ENCODE measurements around the gene PFN3.

PFN3 gene

DNA sequence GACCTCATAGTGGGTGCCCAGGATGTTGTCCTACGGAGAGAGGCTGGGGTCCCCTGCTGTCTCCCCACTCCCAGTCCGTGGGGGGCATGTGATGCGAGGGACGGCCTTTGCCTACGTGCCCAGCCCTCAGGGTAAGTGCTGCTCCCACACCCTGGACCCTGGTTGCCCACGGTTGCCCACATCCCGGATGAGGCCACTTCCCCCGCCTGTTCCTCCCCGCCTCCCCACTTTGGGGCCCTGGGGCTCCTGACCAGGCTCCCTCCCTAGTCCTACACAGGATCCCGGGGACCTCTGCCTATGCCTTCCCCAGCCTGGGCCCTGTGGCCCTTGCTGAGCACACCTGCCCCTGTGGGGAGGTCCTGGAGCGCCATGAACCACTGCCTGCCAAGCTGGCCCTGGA, 14.7 kb downstream of the PFN3 start:
- H3K27me3 ChIP-seq (ENCODE audit: control insufficient read depth, low read length) = peaks cover 21% of the 10 kb centered on the region; the same call in 1 of the 2 replicates
- H3K36me3 ChIP-seq (ENCODE audit: control insufficient read depth, low read length) = no peaks in the 10 kb centered on the region
- H3K9me3 ChIP-seq (ENCODE audit: control insufficient read depth, insufficient read depth, low read length) = no peaks in the 10 kb centered on the region
- H3K4me3 ChIP-seq (ENCODE audit: low read length) = no peak overlapping the region
- H3K4me2 ChIP-seq (ENCODE audit: low read length) = no peak overlapping the region
- TF ChIP-seq, protein P1, sequence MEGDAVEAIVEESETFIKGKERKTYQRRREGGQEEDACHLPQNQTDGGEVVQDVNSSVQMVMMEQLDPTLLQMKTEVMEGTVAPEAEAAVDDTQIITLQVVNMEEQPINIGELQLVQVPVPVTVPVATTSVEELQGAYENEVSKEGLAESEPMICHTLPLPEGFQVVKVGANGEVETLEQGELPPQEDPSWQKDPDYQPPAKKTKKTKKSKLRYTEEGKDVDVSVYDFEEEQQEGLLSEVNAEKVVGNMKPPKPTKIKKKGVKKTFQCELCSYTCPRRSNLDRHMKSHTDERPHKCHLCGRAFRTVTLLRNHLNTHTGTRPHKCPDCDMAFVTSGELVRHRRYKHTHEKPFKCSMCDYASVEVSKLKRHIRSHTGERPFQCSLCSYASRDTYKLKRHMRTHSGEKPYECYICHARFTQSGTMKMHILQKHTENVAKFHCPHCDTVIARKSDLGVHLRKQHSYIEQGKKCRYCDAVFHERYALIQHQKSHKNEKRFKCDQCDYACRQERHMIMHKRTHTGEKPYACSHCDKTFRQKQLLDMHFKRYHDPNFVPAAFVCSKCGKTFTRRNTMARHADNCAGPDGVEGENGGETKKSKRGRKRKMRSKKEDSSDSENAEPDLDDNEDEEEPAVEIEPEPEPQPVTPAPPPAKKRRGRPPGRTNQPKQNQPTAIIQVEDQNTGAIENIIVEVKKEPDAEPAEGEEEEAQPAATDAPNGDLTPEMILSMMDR (IDR thresholded peaks at IDR 0.05; ENCODE audit: low read depth, low read length, poor library complexity, severe bottlenecking) = no peak
- no peak for TF ChIP-seq EZH2phosphoT487 (IDR thresholded peaks at IDR 0.05; ENCODE audit: borderline replicate concordance, low read length)
- no peak overlapping the region for H3K27ac ChIP-seq (ENCODE audit: low read depth, low read length)
- H3K9me2 ChIP-seq (replicated peaks; ENCODE audit: control insufficient read depth, low read length) = no peaks in the 10 kb centered on the region
- peaks cover 13% of the 10 kb centered on the region for H3F3A ChIP-seq (ENCODE audit: control insufficient read depth, insufficient read depth)
- no peaks in the 10 kb centered on the region for H4K20me1 ChIP-seq (ENCODE audit: control insufficient read depth, insufficient read depth, low read depth, low read length)
- peaks cover 45% of the 10 kb centered on the region for H3K4me1 ChIP-seq (ENCODE audit: control insufficient read depth, low read length)
- no peaks in the 10 kb centered on the region for H3K79me2 ChIP-seq (ENCODE audit: control insufficient read depth, low read length)

DNA sequence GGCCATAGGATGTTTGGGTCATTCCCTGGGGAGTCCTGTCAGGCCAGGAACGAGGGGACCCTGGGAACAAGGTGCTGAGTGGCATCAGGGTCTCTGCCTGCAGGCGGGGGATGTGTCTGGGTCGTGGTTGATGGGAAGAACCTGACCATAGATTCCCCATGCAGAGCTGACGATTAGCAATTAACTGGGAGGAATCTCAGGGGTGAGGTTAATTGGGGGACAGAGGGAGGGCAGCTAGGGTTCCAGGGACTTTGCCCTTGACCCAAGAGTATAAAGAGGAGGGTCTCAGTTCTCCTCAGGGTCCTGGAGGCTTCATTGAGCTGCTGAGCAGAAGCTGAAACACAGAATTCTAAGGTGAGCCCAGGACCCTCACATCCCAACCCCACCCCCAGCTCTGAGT, 16.3 kb downstream of the PFN3 start, which contains the start of gene SLC34A1:
Gene SLC34A1 (plus strand): TSS at position 301 of the 400 bp plus-strand sequence. CDS start 1,308 bp downstream, outside the sequence.
- H4K20me1 ChIP-seq (ENCODE audit: control insufficient read depth, insufficient read depth, low read depth, low read length) = no peaks in the 10 kb centered on the region
- no peak within 1 kb of the TSS for H3K27ac ChIP-seq (ENCODE audit: low read depth, low read length)
- no peak within 1 kb of the TSS for H3K4me2 ChIP-seq (ENCODE audit: low read length)
- H3K36me3 ChIP-seq (ENCODE audit: control insufficient read depth, low read length) = no peaks in the 10 kb centered on the region
- H3F3A ChIP-seq (ENCODE audit: control insufficient read depth, insufficient read depth) = peaks cover 4% of the 10 kb centered on the region
- H3K79me2 ChIP-seq (ENCODE audit: control insufficient read depth, low read length) = no peaks in the 10 kb centered on the region
- H3K4me3 ChIP-seq (ENCODE audit: low read length) = no peak within 1 kb of the TSS
- no peaks in the 10 kb centered on the region for H3K9me2 ChIP-seq (replicated peaks; ENCODE audit: control insufficient read depth, low read length)
- H3K27me3 ChIP-seq (ENCODE audit: control insufficient read depth, low read length) = peaks cover 21% of the 10 kb centered on the region; the same call in 1 of the 2 replicates
- TF ChIP-seq, protein P1 (IDR thresholded peaks at IDR 0.05; ENCODE audit: low read depth, low read length, poor library complexity, severe bottlenecking) = no peak
- TF ChIP-seq EZH2phosphoT487 (IDR thresholded peaks at IDR 0.05; ENCODE audit: borderline replicate concordance, low read length) = no peak
- no peaks in the 10 kb centered on the region for H3K9me3 ChIP-seq (ENCODE audit: control insufficient read depth, insufficient read depth, low read length)
- peaks cover 29% of the 10 kb centered on the region for H3K4me1 ChIP-seq (ENCODE audit: control insufficient read depth, low read length)

DNA sequence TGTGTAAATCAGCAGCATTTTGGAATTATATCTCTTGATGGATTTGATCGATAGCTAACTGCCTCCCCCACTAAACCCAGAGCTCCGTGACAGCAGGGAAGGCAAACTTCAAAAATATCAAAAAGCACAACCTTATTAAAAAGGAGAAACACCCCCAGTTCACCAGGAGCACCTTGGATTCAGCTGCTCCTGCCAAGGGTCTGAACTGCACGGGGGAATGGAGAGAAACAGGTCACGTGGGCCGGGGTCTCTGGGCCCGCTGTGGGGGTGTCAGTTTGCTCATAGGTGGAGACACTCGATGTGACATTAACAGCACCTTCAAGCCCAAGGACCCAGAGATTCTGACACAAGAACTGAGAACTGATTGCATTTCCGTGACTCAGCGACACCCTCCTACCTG, 17.3 kb downstream of the PFN3 start:
- Histone ChIP-seq H3K4me2 (ENCODE audit: low read length) (no peak overlapping the region), H3F3A (ENCODE audit: control insufficient read depth, insufficient read depth) (no peaks in the 10 kb centered on the region), H3K9me3 (ENCODE audit: control insufficient read depth, insufficient read depth, low read length) (no peaks in the 10 kb centered on the region), H3K4me1 (ENCODE audit: control insufficient read depth, low read length) (peaks cover 20% of the 10 kb centered on the region), H3K36me3 (ENCODE audit: control insufficient read depth, low read length) (no peaks in the 10 kb centered on the region), H3K27ac (ENCODE audit: low read depth, low read length) (no peak overlapping the region), H4K20me1 (ENCODE audit: control insufficient read depth, insufficient read depth, low read depth, low read length) (no peaks in the 10 kb centered on the region), H3K79me2 (ENCODE audit: control insufficient read depth, low read length) (no peaks in the 10 kb centered on the region), H3K27me3 (ENCODE audit: control insufficient read depth, low read length) (peaks cover 21% of the 10 kb centered on the region; the same call in 1 of the 2 replicates), H3K4me3 (ENCODE audit: low read length) (no peak overlapping the region), H3K9me2 (replicated peaks; ENCODE audit: control insufficient read depth, low read length) (no peaks in the 10 kb centered on the region)
- TF ChIP-seq, protein P1 (IDR thresholded peaks at IDR 0.05; ENCODE audit: low read depth, low read length, poor library complexity, severe bottlenecking) = no peak
- TF ChIP-seq EZH2phosphoT487 (IDR thresholded peaks at IDR 0.05; ENCODE audit: borderline replicate concordance, low read length) = no peak

Measured in DOHH2 (cell line).